GM19043 (cell line): Measurements from ENCODE around the gene COL9A2.
"Not testable (repeated sequence)": the region's sequence is repeated elsewhere in the genome, so short reads cannot be mapped to it uniquely, and the experiment has no call there.

ENCODE experiments used
- ATAC-seq: cut with Tn5 transposase; IDR thresholded peaks from one replicate; pipeline ENCODE4 v1.9.1; 2021; ENCODE audit warnings: low read depth; ENCODE audit not compliant: unreplicated experiment

COL9A2 gene

DNA sequence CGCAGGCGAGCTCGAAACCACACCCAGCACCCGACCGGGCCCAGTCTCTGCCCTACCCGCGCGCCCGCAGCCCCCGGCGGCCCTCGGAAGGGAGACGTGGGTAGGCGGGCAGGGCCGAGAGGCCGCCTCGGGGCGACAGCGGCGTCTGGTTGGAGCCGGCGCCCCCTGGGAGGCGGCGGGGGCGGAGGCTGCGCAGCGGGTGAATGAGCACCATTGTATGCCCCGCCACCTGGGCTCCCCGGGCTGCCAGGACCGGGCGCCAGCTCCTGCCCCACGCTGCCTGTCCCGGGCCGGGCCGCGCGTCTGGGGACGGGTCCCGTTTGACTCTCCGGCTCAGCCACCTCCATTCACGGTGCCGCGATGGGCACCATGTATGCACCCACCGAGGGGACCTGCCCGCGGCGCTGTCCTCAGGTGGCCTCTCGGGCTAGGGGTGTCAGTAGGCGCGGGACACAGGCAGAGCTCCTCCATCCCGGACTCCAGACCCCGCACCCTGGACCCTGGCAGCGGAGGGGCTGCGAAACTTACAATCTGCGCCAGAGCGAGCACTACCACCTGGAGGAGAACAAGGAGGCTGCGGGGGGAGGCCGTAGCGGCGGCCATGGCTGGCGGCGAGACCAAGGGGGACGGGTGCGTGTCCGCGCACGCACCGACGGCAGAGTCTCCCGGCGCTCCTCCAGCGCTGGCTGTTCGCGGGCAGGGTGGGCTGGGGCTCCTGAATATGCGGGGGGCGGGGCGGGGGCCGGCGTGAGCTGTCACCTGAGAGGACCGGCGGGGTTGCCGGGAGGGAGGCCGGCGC is at the start of gene COL9A2:
TSS of gene COL9A2 (minus strand) at position 692 of the 799 bp plus-strand sequence. CDS start at position 603, 89 bp downstream.
- no peak for ATAC-seq

DNA sequence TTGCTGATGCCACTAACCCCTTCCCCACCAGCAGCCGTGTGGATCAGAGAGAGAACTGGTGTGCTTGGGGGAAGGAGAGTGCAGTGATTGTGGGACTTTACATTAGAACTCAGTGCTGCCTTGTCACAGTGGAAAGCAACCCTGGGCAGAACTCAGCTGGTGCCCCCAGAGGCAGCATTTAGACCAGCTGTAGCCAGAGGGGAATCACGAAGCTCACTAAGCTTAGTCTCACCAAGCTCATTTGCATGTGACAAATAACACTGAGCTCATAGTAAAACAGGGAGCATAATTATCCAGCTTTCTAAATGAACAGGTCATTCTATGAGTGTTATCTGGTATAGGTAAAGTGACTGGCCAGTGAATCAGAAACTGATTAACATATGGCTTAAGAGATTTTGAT is 46.6 kb upstream of the COL9A2 start:
- ATAC-seq = peak; percentile 84

DNA sequence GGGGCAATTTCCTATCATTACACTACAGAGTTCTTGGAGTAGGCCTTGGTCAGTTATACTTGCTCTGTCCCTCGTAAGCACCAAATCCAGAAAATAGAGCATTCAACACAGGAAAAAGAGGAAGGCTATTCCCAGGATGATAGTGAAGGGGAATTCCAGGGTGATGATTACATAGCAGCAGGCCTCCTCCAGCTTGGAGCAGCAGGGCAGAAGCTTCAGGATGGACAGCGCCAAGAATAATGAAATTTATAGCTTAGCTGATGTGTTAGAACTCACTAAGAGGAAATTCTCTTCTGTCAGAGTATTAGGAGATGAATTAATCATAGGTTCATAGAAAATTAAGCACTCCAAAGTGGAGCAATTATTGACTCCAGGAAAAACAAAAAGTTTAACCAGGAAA is 45.6 kb upstream of the COL9A2 start:
- no peak for ATAC-seq

DNA sequence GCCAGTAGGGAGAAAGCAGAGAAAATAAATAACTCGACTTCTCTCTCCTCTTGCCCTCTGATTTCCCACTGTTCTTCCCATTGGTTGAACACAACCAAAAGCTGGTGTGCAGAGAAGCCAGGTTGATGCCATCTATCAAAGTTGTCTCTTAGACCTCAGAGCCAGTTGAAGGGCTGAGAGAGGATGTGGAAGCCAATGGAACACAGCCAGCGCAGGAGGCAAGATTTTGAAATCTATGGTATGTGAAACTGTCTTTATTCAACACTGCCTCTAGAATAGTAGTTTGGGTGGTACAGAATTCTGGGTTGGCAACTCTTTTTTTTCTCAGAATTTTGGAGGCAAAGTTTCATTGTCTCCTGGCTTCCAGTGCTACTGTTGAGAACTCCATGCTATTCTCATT is 45.1 kb upstream of the COL9A2 start:
- ATAC-seq = no peak

DNA sequence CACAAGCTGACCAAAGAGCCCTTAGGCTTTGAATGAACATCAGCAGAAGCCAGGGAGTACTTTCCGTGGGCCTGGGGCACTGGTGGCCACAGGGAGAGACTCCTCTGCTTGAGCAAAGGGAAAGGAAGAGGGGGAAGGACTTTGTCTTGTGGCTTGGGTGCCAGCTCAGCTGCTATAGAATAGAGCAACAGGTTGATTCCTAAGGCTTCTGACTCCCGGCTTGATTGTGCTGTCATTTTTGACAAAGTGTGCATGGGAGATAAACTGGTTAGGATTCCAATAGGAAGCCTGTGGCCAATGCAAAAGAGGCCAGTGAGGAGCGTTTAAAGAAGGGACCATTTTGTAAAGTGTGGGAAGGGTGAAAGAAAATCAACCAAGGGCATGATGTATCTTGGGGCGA is 44.6 kb upstream of the COL9A2 start:
- no peak for ATAC-seq

DNA sequence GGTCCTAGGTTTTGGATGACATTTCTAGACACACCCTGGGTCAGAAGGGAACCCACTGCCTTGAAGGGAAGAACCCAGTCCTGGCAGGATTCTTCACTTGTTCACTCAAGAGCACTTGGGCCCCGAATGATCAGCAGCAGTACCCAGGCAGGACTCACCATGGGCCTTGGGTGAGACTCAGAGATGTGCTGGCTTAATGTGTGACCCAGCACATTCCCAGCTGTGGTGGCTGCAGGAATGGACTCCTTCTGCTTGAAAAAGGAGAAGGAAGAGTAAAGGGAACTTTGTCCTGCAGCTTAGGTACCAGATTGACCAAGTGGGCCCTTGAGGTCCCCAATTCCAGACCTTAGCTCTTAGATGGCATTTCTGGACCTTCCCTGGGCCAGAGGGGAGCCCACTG is 44.1 kb upstream of the COL9A2 start:
- no peak for ATAC-seq

DNA sequence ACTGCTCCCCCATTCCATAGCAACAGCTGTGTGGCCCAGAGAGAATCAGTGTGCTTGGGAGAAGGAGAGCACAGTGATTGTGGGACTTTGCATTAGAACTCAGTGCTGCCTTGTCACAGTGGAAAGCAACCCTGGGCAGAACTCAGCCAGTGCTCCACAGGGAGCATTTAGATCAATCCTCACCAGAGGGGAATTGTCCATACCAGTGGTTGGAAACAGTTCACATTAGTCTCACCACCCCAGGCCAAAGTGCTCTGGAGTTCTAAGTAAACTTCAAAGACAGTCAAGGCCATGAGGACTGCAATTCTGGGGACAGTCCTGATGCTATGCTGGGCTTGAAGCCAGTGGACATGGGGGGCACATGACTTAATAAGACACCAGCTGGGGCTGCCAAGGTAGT is 43.5 kb upstream of the COL9A2 start:
- ATAC-seq = no peak

DNA sequence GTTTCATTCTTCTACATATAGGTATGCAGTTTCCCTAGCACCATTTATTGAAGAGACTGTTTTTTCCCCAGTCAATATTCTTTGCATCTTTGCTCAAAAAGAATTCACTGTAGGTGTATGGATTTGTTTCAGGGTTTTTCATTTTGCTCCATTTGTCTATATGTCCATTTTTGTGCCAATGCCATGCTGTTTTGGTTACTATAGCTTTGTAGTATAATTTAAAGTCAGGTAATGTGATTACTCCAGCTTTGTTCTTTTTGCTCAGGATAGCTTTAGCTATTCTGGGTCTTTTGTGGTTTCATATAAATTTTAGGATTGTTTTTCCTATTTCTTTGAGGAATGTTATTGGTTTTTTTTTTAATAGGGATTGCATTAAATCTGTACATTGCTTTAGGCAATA is 40.5 kb upstream of the COL9A2 start:
- ATAC-seq = no peak

DNA sequence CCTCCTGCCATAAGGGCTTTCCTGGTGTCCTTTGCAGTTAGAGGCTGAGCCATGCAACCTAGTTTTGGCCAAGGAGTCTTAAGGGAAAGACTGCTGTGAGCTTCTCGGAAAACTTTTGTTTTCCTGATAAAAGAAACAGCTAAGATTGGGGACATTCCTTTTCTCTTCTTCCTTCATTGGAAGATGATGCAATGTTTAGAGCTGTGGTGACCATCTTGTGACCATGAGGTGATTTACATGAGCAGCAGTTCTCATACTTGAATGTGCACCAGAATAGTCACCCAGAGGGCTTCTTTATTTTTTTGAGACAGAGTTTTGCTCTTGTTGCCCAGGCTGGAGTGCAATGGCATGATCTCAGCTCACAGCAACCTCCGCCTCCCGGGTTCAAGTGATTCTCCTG is 36.0 kb upstream of the COL9A2 start:
- ATAC-seq = no peak

DNA sequence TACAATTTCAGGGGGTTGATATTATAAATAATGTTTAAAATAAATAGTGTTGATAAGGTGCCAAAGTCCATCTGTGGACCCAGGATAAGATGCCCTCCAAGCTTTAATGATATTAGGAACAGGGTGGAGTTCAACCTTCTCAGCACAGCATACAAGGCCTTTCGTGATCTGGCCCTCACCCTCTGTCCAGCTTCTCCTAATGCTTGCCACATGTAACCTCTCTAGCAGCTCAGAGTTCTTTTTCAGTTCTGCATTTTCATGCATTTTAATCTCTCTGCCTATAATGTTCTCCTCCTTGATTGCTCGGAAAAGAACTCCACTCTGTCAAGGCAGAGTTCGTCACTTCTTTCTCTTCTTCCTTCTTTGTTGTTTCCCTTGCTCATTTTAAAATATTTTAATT is 35.0 kb upstream of the COL9A2 start:
- ATAC-seq = no peak

DNA sequence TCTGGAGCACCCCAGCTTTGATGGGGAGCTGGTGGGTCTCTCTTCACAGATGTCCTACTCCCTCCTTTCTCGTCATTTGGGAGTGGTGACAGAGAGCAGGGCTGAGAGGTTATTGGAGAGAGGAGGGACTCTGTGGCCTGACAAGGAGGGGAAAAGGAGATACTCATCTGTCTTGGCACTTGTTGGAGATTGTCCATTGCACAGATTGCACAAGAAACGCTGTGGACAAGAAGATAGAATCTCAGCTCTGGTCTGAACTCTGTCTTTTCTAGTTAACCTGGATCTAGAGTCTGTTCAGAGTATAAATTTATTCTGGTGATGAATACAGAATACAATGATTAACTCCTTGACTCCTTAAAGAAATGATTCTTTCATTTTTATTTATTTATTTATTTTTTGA is 34.0 kb upstream of the COL9A2 start:
- no peak for ATAC-seq

DNA sequence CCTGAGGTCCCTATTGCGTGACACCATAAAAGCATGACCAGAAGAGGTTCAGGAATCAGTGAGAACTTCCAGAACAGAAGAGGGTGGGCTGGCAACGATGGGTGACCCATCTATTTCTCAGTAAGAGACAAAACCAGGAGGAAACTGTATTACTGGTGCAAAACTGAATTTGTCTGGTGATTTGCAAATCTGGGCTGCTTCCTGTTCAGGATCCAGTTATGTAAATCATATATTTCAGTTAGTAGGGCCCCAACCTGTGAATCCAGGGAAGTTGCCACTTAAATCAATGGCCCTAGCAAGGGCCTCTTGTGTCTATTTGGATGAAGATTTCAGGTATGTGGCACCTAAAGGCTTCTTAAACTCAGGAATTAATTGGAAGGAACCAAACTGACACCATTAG is 33.3 kb upstream of the COL9A2 start:
- ATAC-seq = no peak

DNA sequence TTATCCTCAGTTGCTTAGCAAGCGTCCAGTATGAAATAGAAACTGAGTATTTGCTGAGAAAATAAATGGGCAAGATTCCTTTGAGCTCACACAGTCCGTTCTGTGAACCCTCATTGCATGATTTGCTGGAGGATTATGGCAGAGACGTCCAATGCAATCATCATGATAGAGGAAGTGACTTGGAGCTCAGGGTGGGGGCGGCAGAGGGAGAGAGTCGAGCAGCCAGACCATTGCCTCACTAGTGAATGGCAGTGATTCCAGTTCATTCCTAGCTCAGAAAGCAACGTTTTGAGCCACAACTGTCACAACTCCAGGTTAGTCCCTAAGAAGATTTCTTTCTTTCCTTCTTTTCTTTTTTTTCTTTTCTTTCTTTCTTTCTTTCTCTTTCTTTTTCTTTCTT is 27.5 kb upstream of the COL9A2 start:
- no peak for ATAC-seq

DNA sequence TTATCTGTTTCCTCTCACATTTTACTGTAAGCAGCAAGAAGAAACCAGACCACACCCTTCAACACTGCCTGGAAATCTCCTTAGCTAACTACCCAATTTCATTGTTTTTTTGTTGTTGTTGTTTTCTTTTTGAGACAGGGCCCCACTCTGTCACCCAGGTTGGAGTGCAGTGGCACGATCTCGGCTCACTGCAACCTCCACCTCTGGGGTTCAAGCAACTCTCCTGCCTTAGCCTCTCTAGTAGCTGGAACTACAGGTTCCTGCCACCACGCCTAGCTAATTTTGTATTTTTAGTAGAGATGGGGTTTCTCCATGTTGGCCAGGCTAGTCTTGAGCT is 25.3 kb upstream of the COL9A2 start:
- not testable (repeated sequence) for ATAC-seq

DNA sequence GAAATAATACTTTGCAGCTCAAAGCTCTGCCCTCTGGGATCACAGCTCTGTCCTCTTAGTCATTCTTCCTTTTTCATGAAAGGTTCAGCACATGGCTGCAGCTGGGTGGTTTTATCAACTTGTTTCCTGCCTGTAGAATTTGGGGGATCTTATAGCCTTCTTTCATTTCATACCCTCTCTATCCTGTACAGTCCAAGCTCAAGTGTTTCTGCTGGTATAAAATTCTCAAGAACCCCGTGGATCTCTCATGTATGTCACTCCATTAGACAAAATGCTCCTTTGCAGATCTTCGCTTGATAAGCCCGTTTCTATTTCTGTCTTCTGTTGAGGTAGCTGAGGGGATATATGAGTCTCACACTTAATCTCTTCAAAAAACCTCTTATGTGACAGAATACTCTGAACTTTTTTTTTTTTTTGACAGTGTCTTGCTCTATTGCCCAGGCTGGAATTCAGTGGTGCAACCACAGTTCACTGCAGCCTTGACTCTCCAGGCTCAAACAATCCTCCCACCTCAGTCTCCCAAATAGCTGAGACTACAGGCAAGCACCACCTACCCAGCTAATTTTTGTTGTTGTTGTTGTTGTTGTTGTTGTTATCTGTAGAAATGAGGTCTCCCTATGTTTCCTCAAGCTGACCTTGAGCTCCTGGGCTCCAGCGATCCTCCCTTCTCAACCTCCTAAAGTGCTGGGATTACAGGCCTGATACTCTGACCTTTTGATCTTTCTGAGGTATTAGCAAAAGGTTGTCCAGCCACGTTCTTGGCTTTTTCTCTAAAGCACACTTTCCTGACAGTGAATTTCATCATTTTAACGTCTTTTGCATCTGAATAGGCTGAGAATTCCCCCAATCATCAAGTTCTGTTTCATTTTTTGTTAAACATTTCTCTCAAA is 24.6 kb upstream of the COL9A2 start:
- no peak for ATAC-seq

DNA sequence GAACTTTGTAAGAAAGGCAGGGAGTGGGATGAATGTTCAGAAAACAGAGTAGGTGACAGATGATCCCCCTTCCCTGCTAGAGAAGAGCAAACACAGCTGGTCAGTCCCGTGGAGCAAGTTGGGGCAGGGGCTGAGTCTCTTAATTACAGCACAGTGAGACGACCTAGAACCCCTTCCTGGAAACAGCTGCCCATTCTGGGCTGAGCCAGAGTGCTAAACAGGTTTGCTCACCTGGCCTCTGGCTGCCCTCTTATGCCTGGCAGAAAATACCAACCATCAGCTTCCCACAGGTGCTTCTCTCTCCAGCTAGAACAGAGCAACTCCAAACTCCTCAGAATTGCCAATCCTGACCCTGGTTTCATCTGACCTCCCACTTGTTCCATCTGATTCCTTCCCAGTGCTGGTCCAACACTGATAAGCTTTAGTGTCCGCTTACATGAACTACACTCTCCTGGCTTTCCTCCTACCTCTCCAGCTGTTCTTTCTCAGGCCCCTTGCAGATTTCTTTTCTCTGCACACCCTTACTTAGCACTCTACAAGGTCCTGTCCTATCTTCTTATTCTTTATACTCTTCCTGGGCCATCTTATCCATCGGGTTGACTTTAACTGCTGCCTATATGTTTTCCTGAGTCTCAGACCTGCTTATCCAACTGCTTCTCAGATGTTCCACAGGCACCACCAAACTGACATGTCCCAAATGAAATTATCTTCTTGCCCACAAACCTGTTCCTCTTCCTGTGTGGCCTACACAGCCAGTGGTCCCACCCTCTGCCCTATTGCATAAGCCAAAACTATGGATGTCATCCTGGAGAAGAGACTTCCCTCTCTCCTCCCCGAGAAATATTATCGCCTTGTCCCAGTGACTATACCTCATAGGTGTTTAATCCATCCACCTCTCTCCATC is 22.6 kb upstream of the COL9A2 start:
- no peak for ATAC-seq

DNA sequence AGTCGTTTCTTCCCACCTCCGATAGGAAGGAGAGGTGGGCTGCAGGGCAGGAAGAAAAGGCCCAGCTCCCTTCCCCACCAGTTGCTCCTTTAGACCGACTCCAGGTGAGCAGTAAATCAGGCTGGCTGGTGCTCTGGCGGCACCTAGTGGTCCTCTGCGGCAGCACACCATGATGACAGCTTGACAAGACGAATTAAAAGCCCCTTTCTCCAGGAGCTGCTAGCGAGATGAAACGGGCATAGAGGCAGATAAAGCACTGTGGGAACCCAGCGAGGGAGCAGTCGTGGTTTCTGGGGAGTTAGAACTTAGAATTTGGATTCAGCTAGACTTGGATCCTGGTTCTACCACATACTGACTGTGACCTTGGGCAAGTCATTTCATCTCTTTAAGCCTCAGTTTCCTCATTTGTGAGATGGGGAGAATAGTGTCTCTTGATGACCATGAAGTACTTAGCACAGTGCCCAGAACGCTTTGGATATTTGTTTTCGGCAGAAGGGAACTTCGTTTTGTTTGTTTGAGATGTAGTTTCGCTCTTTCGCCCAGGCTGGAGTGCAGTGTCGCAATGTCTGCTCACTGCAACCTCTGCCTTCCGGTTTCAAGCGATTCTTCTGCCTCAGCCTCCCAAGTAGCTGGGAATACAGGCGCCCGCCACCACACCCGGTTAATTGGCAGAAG is 21.8 kb upstream of the COL9A2 start:
- ATAC-seq = no peak

DNA sequence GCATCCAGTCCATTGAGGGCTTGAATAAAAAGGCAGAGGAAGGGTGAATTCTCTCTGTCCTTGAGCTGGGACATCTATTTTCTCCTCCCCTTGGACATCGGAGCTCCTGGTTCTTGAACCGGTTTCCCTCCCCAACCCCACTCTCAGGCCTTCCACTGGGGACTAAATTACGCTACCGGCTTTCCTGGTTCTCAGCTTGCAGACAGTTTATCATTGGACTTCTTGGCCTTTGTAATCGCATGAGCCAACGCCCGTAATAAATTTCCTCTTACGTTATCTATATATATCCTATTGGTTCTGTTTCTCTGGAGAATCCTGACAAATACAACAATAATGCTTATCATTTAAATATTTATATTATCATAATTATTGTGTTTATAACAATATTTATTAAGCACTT is 20.4 kb upstream of the COL9A2 start:
- no peak for ATAC-seq

DNA sequence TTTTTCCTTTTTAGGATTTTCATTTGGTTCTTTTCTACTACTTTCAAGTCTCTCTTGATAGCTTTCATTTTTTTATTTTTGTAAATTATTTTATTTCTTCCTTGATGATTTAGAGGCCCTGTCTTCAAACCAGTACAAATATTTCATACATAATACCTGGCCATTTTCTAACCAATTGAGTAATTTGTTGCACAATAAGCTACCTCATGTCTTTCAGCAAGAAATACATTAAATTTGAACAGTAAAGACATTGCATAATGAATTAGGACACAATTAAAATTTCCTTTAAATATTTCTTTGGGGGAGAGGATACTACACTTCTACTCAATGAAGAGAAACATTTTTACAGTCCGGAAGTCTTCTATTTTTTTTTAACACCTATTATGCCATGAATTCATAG is 15.6 kb upstream of the COL9A2 start:
- ATAC-seq = no peak

DNA sequence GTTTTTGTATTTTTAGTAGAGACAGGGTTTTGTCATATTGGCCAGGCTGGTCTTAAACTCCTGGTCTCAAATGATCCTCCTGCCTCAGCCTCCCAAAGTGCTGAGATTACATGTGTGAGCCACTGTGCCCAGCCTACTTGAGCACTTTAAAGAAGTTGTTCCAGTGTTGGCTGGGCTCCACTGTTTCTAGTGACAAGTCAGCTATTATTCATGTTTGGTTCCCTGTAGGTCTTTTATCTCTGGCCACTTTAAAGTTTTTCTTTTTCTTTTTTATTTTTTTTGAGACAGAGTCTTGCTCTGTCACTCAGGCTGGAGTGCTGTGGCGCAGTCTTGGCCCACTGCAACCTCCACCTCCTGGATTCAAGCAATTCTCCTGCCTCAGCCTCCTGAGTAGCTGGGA is 14.3 kb upstream of the COL9A2 start:
- ATAC-seq = not testable (repeated sequence)
